HAP-1 (cell line): ENCODE measurements around the gene TBXAS1.

Source experiments
- DNase-seq, 2 experiments: peaks; one replicate each; pipeline ENCODE4 v3.0.0-alpha.2; 2016 to 2020; ENCODE audit warnings: low spot score in 2 of 2
- H3K27me3 ChIP-seq: fragments of 250-450 bp; sonication (Bioruptor Pico); 2 replicates; pipeline ENCODE4 v1.5.1; 2020; ENCODE audit warnings: low read depth, mild to moderate bottlenecking, moderate library complexity
- H3K36me3 ChIP-seq: fragments of 250-450 bp; sonication (Bioruptor Pico); replicated peaks from 2 replicates; pipeline ENCODE4 v1.5.1; 2020; ENCODE audit warnings: mild to moderate bottlenecking
- H3K4me1 ChIP-seq: fragments of 250-450 bp; sonication (Bioruptor Pico); 2 replicates; pipeline ENCODE4 v1.5.1; 2020; ENCODE audit warnings: mild to moderate bottlenecking
- H3K4me3 ChIP-seq: fragments of 250-450 bp; sonication (Bioruptor Pico); 2 replicates; pipeline ENCODE4 v1.5.1; 2020; ENCODE audit warnings: mild to moderate bottlenecking, moderate library complexity
- H3K9me3 ChIP-seq: fragments of 250-450 bp; sonication (Bioruptor Pico); 2 replicates; pipeline ENCODE4 v1.5.1; 2020; ENCODE audit warnings: mild to moderate bottlenecking, moderate library complexity
- in situ Hi-C: fragments of 300-500 bp; cut with MboI; formaldehyde crosslinking; loops from 3 replicates; pipeline ENCODE4 v1.14.3; 2020; ENCODE audit warnings: low sequenced_read_pairs, inconsistent platforms, mixed read lengths

Gene TBXAS1

DNA sequence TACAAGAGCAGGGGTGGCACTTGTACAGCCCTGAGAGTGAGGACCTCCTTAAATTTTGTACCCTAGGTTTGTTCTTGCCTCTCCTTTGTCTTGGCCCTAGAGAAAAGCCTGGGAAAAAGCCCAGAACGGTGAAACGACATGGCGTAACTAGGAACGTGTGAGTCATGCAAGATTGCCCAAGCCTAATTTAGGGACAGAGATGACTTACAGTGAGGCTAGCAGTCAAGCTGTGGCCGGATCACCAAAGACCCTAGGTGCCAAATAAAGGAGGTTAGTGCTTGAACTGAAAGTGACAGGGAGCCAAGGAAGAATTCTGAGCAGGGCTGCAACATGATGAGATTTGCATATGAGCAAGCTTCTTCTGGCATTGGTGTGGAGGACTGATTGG is 25.1 kb downstream of the TBXAS1 start:
- Histone ChIP-seq H3K4me1 (no peaks in the 10 kb centered on the region), H3K9me3 (no peaks in the 10 kb centered on the region), H3K4me3 (no peak overlapping the region), H3K27me3 (no peaks in the 10 kb centered on the region), H3K36me3 (no peaks in the 10 kb centered on the region)
- no peak for DNase-seq
- in situ Hi-C loops, result no loop called here

DNA sequence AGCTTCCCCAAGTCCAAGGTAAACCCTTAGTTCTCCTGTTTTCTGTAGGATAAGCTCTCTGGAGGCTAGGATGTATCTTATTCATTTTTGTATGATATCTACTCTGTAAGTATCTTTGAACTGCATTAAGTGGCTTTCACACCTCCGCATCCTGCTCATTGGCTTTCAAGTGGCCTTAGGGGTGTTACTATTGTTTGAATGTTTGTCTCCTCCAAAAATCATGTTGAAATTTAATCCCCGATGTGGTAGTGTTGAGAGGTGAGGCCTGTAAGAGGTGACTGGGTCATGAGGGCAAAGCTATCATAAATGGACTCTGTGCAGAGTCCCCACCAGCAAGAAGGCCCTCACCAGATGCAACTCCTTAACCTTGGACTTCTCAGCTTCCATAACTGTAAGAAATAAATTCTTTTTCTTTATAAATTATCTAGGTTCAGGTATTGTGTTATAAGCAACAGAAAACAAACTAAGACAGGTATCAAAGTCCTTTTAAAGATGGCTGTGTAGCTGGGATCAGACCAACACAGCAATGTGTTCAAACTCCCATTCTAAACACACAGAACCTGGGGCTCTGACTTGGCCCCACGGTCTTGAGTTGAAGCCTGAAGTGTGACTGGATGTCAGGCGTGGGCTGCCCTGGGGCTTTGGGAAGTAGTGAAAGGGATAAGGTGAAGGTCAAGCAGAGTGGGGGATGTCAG is 25.9 kb downstream of the TBXAS1 start:
- no peaks in the 10 kb centered on the region for H3K4me1 ChIP-seq
- in situ Hi-C loops, result no loop called here
- H3K27me3 ChIP-seq, result no peaks in the 10 kb centered on the region
- H3K4me3 ChIP-seq, result no peak overlapping the region
- H3K9me3 ChIP-seq, result no peaks in the 10 kb centered on the region
- DNase-seq, result no peak
- no peaks in the 10 kb centered on the region for H3K36me3 ChIP-seq

DNA sequence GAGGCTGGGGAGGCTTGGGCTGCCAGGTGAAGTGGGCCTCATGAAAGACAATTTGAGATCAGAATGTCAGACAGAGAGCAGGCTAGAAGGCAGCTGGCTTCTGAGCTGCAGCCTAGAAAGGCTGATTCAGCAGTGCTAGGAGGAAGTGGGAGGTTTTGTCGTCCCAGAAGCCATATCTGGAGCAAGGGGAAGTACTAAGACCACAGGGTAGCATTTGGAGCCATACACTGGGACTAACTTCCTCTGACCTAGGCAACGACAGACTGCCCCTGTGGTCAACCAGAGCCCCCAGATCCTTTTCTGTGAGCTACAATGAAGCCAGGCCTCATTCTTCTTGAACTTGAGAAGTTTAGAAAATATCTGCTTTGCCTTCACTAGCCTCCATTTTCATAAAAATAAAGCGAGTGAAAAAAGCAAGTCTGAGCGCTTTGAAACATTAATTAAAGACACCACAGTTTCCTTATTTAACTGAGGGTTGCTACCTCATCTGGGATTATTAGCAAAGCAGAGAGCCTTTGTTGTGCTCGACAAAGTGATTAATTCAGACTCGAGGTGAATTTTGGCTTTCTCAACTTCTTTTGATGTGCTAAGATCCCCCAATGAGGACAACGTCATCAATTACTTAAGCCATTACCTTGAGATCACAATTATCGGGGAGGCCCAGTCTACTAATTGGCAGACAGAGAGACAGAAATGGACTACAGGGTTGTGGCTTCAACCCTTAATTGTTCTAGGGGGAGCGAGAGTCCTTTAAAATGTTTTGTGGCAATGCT is 26.6 kb downstream of the TBXAS1 start:
- in situ Hi-C loops, result no loop called here
- H3K4me3 ChIP-seq, result no peak overlapping the region
- H3K4me1 ChIP-seq, result no peaks in the 10 kb centered on the region
- H3K36me3 ChIP-seq, result no peaks in the 10 kb centered on the region
- no peaks in the 10 kb centered on the region for H3K27me3 ChIP-seq
- no peaks in the 10 kb centered on the region for H3K9me3 ChIP-seq
- no peak for DNase-seq

DNA sequence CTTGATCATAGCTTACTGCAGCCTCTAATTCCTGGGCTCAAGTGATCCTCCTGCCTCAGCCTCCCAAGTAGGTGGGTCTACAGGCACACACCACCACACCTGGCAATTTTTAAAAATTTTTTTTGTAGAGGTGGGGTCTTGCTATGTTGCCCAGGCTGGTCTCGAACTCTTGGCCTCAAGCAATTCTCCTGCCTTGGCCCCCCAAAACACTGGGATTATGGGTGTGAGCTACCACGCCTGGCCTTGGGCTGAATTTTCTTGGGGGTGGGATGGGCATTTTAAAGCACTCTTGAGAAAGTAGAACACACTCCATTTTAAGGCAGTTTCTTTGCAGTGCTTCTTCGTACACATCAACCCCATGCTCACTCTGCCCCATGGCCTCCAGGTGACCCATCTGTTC is 28.7 kb downstream of the TBXAS1 start:
- in situ Hi-C loops, result no loop called here
- no peaks in the 10 kb centered on the region for H3K27me3 ChIP-seq
- H3K4me3 ChIP-seq, result no peak overlapping the region
- H3K9me3 ChIP-seq, result no peaks in the 10 kb centered on the region
- no peaks in the 10 kb centered on the region for H3K4me1 ChIP-seq
- no peak for DNase-seq
- no peaks in the 10 kb centered on the region for H3K36me3 ChIP-seq

DNA sequence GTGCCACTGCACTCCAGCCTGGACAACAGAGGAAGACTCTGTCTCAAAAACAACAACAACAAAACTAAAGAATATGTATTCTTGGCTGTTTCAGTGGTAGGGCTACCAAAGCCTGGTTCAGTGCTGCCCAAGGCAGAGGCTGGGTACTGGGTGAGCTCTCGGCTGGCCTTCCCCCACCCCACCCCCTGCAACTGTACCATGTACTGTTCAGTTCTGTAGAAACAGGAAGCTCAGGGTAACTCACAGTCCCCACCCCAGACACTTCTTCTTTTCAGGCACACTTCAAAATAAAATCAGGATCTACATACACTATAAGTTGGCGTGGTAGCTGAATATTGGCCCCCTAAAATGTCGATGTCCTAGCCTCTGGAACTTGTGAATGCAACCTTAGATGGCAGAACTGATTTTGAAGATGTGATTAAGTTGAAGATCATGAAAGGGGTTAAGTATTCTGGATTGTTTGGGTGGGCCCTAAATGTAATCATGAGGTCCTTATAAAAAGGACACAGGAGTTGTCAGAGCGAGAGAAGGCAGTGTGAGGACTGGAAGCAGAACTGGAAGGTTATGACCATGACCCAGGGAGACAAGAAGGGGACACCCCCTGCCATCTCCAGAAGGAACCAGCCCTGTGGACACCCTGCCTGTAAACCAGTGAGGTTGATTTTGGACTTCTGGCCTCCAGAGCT is 31.2 kb downstream of the TBXAS1 start:
- Histone ChIP-seq H3K36me3 (no peaks in the 10 kb centered on the region), H3K4me3 (no peak overlapping the region), H3K9me3 (no peaks in the 10 kb centered on the region), H3K27me3 (no peaks in the 10 kb centered on the region), H3K4me1 (no peaks in the 10 kb centered on the region)
- no peak for DNase-seq
- in situ Hi-C loops, result no loop called here

DNA sequence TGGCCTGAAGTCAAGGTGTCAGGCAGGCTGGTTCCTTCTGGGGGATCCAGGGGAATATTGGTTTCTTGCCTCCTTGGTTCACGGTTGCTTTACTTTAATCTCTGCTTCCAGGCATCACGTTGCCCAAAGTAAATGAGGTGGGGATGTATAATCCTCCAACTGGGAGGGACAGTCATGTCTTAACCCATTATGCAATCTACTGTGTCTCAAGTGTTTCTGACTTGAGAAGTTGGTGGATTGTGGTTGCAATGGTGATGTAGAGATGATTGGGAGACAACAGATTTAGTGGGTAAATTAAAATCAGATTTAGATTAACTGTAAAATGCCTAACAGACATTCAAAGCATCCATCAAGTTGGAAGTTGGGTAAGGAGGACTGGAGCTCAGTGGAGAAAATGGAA is 32.7 kb downstream of the TBXAS1 start:
- Histone ChIP-seq H3K36me3 (no peaks in the 10 kb centered on the region), H3K4me1 (no peaks in the 10 kb centered on the region), H3K4me3 (no peak overlapping the region), H3K9me3 (no peaks in the 10 kb centered on the region), H3K27me3 (no peaks in the 10 kb centered on the region)
- in situ Hi-C loops, result no loop called here
- DNase-seq, result no peak

DNA sequence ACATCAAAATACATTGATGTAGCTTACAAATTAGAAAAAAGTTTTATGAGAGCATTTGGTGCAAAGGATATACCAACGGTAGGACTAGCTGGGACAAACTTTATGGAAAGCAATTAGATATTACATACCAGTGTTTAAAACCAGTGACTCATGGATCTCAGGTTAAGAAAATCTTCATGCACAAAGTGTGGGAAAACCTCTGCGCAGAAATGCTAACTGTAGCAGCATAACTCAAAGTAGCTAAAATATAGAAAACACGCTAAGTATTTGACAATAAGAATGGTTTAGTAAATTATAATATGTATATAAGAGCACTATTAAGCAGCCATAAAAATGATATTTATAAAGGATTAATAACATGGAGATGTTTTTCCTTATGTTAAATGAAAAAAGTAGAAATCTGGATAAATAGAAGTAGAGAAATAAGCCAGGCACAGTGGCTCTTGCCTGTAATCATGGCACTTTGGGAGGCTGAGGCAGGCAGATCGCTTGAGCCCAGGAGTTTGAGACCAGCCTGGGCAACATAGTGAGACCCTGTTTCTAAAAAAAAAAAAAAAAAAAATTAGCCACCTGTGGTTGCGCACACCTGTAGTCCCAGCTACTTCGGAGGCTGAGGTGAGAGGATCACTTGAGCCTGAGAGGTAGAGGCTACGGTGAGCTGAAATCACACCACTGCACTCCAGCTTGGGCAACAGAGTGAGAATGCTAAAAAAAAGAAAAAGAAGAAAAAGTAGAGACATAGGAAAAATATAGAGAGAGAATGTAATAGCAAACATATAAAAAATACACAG is 37.2 kb downstream of the TBXAS1 start:
- Histone ChIP-seq H3K27me3 (no peaks in the 10 kb centered on the region), H3K9me3 (no peaks in the 10 kb centered on the region), H3K4me1 (no peaks in the 10 kb centered on the region), H3K36me3 (no peaks in the 10 kb centered on the region), H3K4me3 (no peak overlapping the region)
- in situ Hi-C loops, result no loop called here
- DNase-seq, result no peak

DNA sequence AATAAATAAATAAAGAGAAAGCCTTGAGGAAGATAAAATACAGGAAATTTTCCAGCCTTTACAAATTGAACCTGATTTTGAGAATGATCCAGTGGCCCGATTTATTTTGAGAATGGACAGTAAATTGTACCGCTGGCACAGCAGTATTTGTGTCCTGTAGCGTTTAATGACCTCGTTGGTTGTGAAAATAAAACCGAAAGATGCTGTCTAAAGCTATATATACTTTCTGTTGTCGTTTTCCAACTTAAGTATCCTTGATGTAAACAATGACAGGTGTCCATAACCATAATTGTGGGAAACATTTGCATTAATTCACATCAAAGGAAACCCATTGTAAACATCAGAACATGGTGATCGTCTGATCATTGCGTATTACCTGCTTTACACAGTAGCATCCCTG is 38.8 kb downstream of the TBXAS1 start:
- Histone ChIP-seq H3K4me3 (no peak overlapping the region), H3K9me3 (no peaks in the 10 kb centered on the region), H3K27me3 (no peaks in the 10 kb centered on the region), H3K4me1 (no peaks in the 10 kb centered on the region), H3K36me3 (no peaks in the 10 kb centered on the region)
- in situ Hi-C loops, result no loop called here
- no peak for DNase-seq

DNA sequence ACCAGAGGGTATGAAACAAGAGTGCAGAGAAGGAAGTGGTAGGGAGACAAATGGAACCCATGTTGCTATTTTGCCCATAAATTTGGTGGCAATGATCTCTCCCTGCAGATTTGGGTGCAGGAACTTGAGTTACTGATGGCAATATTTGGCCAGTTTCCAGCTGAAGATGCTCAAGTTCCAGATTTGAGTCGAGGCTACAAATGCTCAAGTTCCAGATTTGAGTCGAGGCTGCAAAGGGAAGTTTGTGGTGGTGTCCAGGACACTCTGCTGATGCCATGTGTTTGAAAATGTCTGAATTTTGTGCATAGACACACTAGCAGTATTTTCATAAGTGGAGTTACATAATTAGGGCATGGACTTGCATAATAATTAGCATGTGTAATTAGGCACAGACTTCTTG is 40.8 kb downstream of the TBXAS1 start:
- H3K4me3 ChIP-seq, result no peak overlapping the region
- no peaks in the 10 kb centered on the region for H3K36me3 ChIP-seq
- in situ Hi-C loops, result no loop called here
- H3K4me1 ChIP-seq, result no peaks in the 10 kb centered on the region
- DNase-seq, result no peak
- no peaks in the 10 kb centered on the region for H3K27me3 ChIP-seq
- no peaks in the 10 kb centered on the region for H3K9me3 ChIP-seq

DNA sequence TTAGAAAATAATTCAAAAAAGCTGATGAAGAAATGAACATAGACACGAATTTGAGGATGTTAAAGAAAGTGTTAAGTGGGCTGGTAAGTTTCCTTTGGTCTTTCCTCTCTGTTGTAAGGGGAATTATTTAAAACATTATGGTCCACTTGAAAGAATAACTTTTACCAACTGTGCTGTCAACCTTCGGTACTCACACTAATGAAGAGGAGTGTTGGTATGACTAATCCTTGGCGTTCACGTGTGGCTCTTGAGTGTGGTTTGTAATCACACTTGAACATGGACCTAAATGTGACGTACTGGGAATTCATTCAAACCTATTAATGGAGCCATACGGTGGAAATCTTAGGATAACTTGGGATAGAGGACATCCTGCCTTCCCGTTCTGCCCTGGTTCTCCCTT is 41.3 kb downstream of the TBXAS1 start:
- Histone ChIP-seq H3K4me1 (no peaks in the 10 kb centered on the region), H3K4me3 (no peak overlapping the region), H3K36me3 (no peaks in the 10 kb centered on the region), H3K27me3 (no peaks in the 10 kb centered on the region), H3K9me3 (no peaks in the 10 kb centered on the region)
- in situ Hi-C loops, result no loop called here
- DNase-seq, result no peak

DNA sequence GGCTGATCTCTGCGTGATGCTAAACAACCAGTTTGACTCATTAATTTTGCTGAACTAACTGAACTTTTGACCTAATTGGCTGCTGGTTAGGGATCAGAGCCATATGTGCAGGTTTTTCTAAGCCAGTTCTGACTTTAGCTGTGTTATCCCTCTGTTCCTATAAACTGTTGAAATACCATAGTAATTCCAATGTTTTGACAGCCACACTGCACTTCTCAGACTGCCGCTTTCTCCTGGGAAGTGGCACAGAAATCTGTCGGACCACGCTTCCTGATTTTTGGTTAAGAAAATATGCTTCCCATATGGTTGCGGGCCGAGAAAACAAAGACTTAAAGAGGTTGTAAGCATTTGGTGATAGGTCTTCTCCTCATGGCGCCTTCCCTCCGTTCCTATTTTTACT is 42.3 kb downstream of the TBXAS1 start:
- in situ Hi-C loops, result no loop called here
- no peak overlapping the region for H3K4me3 ChIP-seq
- no peaks in the 10 kb centered on the region for H3K9me3 ChIP-seq
- no peaks in the 10 kb centered on the region for H3K4me1 ChIP-seq
- DNase-seq, result no peak
- H3K36me3 ChIP-seq, result no peaks in the 10 kb centered on the region
- no peaks in the 10 kb centered on the region for H3K27me3 ChIP-seq

DNA sequence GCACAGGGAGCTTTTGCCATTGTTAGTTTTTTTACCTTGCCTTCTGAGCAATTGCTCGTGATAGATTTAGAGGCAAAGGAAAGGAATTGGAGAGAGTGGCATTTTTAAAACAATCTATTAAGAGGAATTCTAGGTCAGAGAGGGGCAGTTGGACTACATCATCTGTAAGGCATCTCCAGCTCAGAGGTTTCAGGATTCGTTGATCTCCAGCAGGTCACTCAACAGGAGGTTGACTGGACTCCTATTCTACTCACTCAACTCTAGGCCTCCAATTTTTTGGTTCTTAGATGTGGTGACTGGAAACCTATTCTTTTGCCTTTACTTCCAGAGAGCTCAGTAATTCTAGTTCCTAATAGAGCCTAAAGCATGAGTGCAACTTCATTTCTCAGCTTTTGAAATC is 42.8 kb downstream of the TBXAS1 start:
- no peaks in the 10 kb centered on the region for H3K9me3 ChIP-seq
- DNase-seq, result no peak
- in situ Hi-C loops, result no loop called here
- H3K36me3 ChIP-seq, result no peaks in the 10 kb centered on the region
- H3K27me3 ChIP-seq, result no peaks in the 10 kb centered on the region
- H3K4me1 ChIP-seq, result no peaks in the 10 kb centered on the region
- H3K4me3 ChIP-seq, result no peak overlapping the region

DNA sequence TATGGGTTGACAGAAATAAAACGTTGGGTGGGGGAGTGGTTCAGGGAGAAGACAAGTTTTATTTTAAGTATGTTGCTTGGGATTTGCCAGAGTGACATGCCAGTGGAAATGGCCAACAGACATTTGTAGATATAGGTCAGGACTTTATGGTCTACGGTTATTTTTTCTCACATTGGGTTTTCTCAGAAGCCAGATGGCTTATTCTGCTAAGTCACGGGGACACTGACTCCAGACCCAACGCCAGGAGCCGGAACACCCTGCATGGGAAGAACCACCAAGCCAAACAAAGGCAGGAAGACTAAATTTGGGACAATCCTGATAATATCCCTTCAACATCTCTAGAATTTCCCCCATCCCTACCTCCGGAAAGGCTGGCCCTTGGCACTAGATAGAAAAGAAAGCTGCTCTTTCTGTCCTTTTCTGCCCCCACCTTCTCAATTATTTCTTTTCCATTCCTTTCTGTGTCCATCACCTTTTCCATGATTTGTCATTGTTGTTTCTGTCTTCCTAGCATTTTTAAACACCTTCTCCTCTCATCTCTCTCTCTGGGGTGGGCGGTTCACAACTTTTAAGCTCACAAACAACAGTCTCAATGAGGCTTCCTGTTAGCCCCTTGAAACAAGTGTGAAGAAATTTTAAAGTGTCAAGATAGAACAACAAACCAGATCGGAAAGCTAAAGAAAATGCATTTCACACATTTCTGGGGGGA is 44.7 kb downstream of the TBXAS1 start:
- Histone ChIP-seq H3K4me1 (no peaks in the 10 kb centered on the region), H3K36me3 (no peaks in the 10 kb centered on the region), H3K9me3 (no peaks in the 10 kb centered on the region), H3K27me3 (no peaks in the 10 kb centered on the region), H3K4me3 (no peak overlapping the region)
- no peak for DNase-seq
- in situ Hi-C loops, result no loop called here
